Sigmoid colon (tissue), 7 donors: Measurements from ENCODE around the gene BMPR1A. TPM values are rescaled to one million over a fixed set of nuclear protein-coding genes. Genes with fewer than 3 reads are reported as not detected.

ENCODE experiments used
- DNase-seq: peaks from one replicate; pipeline ENCODE4 v3.0.0-alpha.2; 2019
- H3K27ac ChIP-seq, 4 donors: fragments of 200-600 bp; sonication (generic); one replicate each; pipeline ENCODE4 v1.5.1; 2016 to 2019; ENCODE audit warnings: mild to moderate bottlenecking in 1 of 4
- H3K27me3 ChIP-seq, 3 donors: fragments of 200-600 bp; sonication (generic); one replicate each; pipeline ENCODE4 v1.5.1; 2019; ENCODE audit warnings: mild to moderate bottlenecking in 1 of 3
- H3K36me3 ChIP-seq, 4 donors: fragments of 200-600 bp; sonication (generic); one replicate each; pipeline ENCODE4 v1.5.1; 2016 to 2019
- H3K4me1 ChIP-seq, 4 donors: fragments of 200-600 bp; sonication (generic); one replicate each; pipeline ENCODE4 v1.5.1; 2017 to 2019
- H3K4me3 ChIP-seq, 4 donors: fragments of 200-600 bp; sonication (generic); one replicate each; pipeline ENCODE4 v1.5.1; 2017 to 2019; ENCODE audit warnings: mild to moderate bottlenecking in 2 of 4, moderate library complexity in 1 of 4
- H3K9me3 ChIP-seq, 4 donors: fragments of 200-600 bp in 3 of 4; sonication (generic) in 3 of 4; one replicate each; pipeline versions ENCODE4 v1.5.1 to v1.6.1; 2013 to 2019
- CTCF ChIP-seq, 4 experiments: fragments of 450-650 bp in 3 of 4; fragments of 200-600 bp in 1 of 4; IDR thresholded peaks; one replicate each; pipeline ENCODE4 v1.5.1; 2016 to 2019; ENCODE audit warnings: antibody characterized with exemption in 4 of 4, mild to moderate bottlenecking in 3 of 4, moderate library complexity in 2 of 4
- EP300 ChIP-seq, 4 donors: sonication (generic); formaldehyde crosslinking; IDR thresholded peaks; one replicate each; pipeline ENCODE4 v1.6.1; 2017; ENCODE audit warnings: antibody characterized with exemption in 4 of 4
- POLR2A ChIP-seq, 2 donors: fragments of 450-650 bp; IDR thresholded peaks; one replicate each; pipeline ENCODE4 v1.6.1; 2016; ENCODE audit warnings: antibody characterized with exemption in 2 of 2, mild to moderate bottlenecking in 2 of 2, moderate library complexity in 2 of 2
- POLR2AphosphoS5 ChIP-seq, 4 donors: sonication (generic); formaldehyde crosslinking; IDR thresholded peaks; one replicate each; pipeline ENCODE4 v1.6.1; 2017; ENCODE audit warnings: antibody characterized with exemption in 4 of 4
- WGBS, 2 donors: extraction: QIAGEN DNeasy Blood & Tissue Kit; methylation state at CpG; one replicate each; pipeline ENCODE4 v1.1.7; 2013; 5-methylcytosine and 5-hydroxymethylcytosine counted together
- intact Hi-C: fragments of 100-400 bp; cut with DNase I; formaldehyde crosslinking; loops from one replicate; pipeline ENCODE4 v1.15.1; 2023
- polyA plus RNA-seq, 3 donors: library from polyadenylated mRNA; stranded (reverse); fragments of 200-250 nt; gene quantifications; one replicate each; pipeline ENCODE4 v1.2.3, GENCODE V29; 2013
- total RNA-seq, 4 donors: library from RNA; depleted of rRNA; stranded (reverse); fragments of >200 nt; gene quantifications; one replicate each; pipeline ENCODE4 v1.1.0, GENCODE V29; 2016
- donor health status: healthy with polysubstance abuse.
- donor health status: Bipolar disorder and iron deficiency.
- donor health status: healthy.

Gene BMPR1A
- total and polyA plus RNA-seq, 7 donors: 5.5 to 145 (median 84.2) TPM

GRCh38 chr10:86757113-86757972 is 924 bp downstream of the BMPR1A start:
- no peaks in the 10 kb centered on the region for H3K36me3 ChIP-seq
- H3K9me3 ChIP-seq: no peaks in the 10 kb centered on the region
- peak overlapping the region; percentile 98 to 100 (median 99) for H3K27ac ChIP-seq
- H3K4me3 ChIP-seq: peak overlapping the region; percentile 69 to 88 (median 83)
- DNase-seq: peak; percentile 82
- TF ChIP-seq CTCF (IDR thresholded peaks at IDR 0.05) (peak in 3 of 4 experiments; percentile 14 to 43 (median 39)), EP300 (IDR thresholded peaks at IDR 0.05) (no peak), POLR2A (IDR thresholded peaks at IDR 0.05) (peak in 1 of 2 donors; percentile 33), POLR2AphosphoS5 (IDR thresholded peaks at IDR 0.05) (peak; percentile 58 to 80 (median 68))
- H3K4me1 ChIP-seq: peaks cover 0 to 63% (median 52%) of the 10 kb centered on the region in 4 donors
- intact Hi-C loops: loop anchor here (1.0 kb wide), 2 partner anchors 24 to 46 kb away; no protein-coding TSS in a partner anchor
- WGBS, 2 donors: 2 to 4% methylated on average over 47 of the region's 47 CpGs
- no peaks in the 10 kb centered on the region for H3K27me3 ChIP-seq

- peak overlapping the region; percentile 98 to 100 (median 99) for H3K27ac ChIP-seq
- no peak for DNase-seq
- no peaks in the 10 kb centered on the region for H3K9me3 ChIP-seq
- TF ChIP-seq POLR2AphosphoS5 (IDR thresholded peaks at IDR 0.05): peak in 1 of 4 donors; percentile 42
- TF ChIP-seq EP300 (IDR thresholded peaks at IDR 0.05): no peak
- TF ChIP-seq POLR2A (IDR thresholded peaks at IDR 0.05): no peak
- no peak for TF ChIP-seq CTCF (IDR thresholded peaks at IDR 0.05)
- H3K4me1 ChIP-seq: peaks cover 0 to 61% (median 55%) of the 10 kb centered on the region in 4 donors
- peak overlapping the region; percentile 69 to 88 (median 83) for H3K4me3 ChIP-seq
- 28 to 32% methylated on average over 9 of the region's 9 CpGs for WGBS, 2 donors
- no peaks in the 10 kb centered on the region for H3K27me3 ChIP-seq
- H3K36me3 ChIP-seq: no peaks in the 10 kb centered on the region
- intact Hi-C loops: loop anchor here (2.0 kb wide), 1 partner anchor 140 kb away; no protein-coding TSS in a partner anchor
Observed at GRCh38 chr10:86758189-86759072, 2.0 kb downstream of the BMPR1A start.

- H3K36me3 ChIP-seq: no peaks in the 10 kb centered on the region
- no peaks in the 10 kb centered on the region for H3K9me3 ChIP-seq
- no peaks in the 10 kb centered on the region for H3K27me3 ChIP-seq
- DNase-seq: no peak
- intact Hi-C loops: loop anchor here (2.0 kb wide), 1 partner anchor 140 kb away; no protein-coding TSS in a partner anchor
- 18 to 37% methylated on average over 3 of the region's 3 CpGs for WGBS, 2 donors
- peaks cover 0 to 56% (median 49%) of the 10 kb centered on the region in 4 donors for H3K4me1 ChIP-seq
- TF ChIP-seq EP300 (IDR thresholded peaks at IDR 0.05): no peak
- no peak for TF ChIP-seq POLR2A (IDR thresholded peaks at IDR 0.05)
- TF ChIP-seq POLR2AphosphoS5 (IDR thresholded peaks at IDR 0.05): peak in 1 of 4 donors; percentile 32
- no peak for TF ChIP-seq CTCF (IDR thresholded peaks at IDR 0.05)
- peak overlapping the region; percentile 69 to 88 (median 83) for H3K4me3 ChIP-seq
- H3K27ac ChIP-seq: peak overlapping the region; percentile 98 to 100 (median 99)
Observed at GRCh38 chr10:86759073-86759672, 2.8 kb downstream of the BMPR1A start.

- peaks cover 0 to 79% (median 76%) of the 10 kb centered on the region in 4 donors for H3K4me1 ChIP-seq
- intact Hi-C loops: no loop called here
- no peak for DNase-seq
- no peaks in the 10 kb centered on the region for H3K36me3 ChIP-seq
- no peaks in the 10 kb centered on the region for H3K9me3 ChIP-seq
- H3K4me3 ChIP-seq: no peak overlapping the region
- 94% methylated on average over 5 of the region's 5 CpGs for whole genome bisulfite sequencing, 2 donors
- TF ChIP-seq POLR2AphosphoS5 (IDR thresholded peaks at IDR 0.05) (no peak), POLR2A (IDR thresholded peaks at IDR 0.05) (no peak), CTCF (IDR thresholded peaks at IDR 0.05) (no peak), EP300 (IDR thresholded peaks at IDR 0.05) (no peak)
- peak overlapping the region in 3 of 4 donors; percentile 17 to 99 (median 99) for H3K27ac ChIP-seq
- H3K27me3 ChIP-seq: no peaks in the 10 kb centered on the region
Observed at GRCh38 chr10:86763404-86763803, 7.0 kb downstream of the BMPR1A start.
